KG1 (cell line): ENCODE data around the gene LRRC9.
"Not testable (repeated sequence)": the region's sequence is repeated elsewhere in the genome, so short reads cannot be mapped to it uniquely, and the experiment has no call there.

ENCODE experiments used
- DNase-seq: peaks from one replicate; lab custom pipeline; 2025; lab: John Stamatoyannopoulos, UW

Gene LRRC9

GRCh38 chr14:59919570-59920377, at the start of gene LRRC9:
Gene LRRC9 (plus strand): TSS chr14:59920144.
- DNase-seq, result no peak

DNA sequence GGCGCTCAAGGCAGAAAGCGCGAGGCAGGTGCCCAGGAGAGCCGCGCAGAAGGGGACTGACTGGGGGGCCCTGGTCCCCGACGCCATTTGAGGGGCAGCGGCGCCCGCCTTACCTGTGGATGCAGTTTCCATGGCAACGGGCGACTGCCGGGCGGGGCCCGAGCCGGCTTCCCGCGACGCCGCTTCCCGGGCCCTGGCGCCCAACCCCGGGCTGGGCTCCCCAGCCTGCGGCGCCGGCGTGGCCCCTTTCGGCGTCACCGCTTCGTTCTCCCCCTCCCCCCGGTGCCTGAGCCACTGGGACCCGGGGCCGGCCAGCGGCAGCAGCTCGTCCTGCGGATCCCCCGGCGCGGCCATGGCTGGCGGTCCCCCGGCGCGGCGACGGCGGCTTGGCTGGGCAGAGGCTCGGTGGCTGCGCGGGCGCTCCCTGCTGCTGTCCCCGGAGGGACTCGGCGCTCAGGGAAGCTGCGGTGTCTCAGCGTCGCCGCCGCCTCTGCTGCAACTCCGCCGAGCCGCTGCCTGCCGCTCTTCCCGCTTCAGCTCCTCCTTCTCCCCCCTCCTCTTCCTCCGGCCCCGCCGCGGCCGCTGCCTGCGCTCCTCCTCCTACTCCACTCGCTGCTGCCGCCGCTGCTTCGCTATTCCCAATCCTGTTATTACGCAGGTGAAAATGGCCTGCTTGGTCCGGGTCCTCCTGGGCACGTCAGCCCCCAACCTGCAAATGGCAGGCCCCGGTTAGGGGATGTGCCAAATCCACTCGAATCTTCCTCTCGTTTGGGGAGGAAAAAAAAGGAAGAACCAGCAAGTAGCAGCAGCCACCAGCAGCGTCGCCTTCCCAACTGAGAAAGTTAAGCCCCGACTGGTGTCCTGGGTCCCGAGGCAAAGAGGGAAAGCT, 49.4 kb upstream of the LRRC9 start, which contains the start of gene RTN1:
Gene RTN1, minus strand, starts transcription at position 500 of the 889 bp plus-strand sequence. Its CDS starts 146 bp downstream, at position 354.
- DNase-seq, result no peak

- no peak for DNase-seq
These were observed 48.8 kb upstream of the LRRC9 start for GRCh38 chr14:59871166-59871495.

- DNase-seq, result no peak
These were observed 37.0 kb upstream of the LRRC9 start for GRCh38 chr14:59882957-59883356.

DNA sequence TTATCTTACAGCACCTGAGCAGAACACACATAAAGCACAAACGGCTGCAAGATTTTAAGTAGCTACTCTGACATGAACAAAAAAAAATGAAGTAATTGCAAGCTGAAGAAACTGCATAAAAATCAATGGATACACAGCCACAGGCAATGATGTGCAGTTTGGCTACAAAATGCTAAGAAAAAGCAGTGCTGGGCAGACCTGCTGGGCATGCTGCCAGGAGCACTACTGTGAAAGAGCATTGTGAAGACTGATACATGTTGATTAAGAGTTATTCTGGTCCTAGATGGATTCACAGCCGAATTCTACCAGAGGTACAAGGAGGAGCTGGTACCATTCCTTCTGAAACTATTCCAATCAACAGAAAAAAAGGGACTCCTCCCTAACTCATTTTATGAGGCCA, 29.3 kb upstream of the LRRC9 start:
- no peak for DNase-seq

- no peak for DNase-seq
These were observed 24.2 kb upstream of the LRRC9 start for GRCh38 chr14:59895721-59896120.

- no peak for DNase-seq
These were observed 22.1 kb upstream of the LRRC9 start for GRCh38 chr14:59897757-59898383.

DNA sequence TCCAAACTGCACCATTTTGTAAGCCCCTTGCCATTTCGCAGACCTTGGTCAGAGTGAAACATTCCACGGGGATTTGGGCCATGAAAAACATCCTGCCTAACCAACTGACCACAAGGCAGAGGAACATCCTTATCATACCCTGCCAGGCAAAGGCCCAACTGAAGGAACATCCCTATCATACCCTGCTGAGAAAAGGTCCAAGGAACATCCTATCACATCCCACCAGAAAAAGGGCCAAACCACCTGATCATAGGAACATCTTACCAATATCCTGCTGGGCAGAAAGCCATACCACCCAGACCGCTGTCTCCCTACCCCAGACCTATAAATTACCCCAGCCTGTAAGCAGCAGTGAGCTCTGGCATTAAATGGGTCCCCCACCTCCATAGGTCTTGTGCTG, 19.4 kb upstream of the LRRC9 start:
- no peak for DNase-seq

DNA sequence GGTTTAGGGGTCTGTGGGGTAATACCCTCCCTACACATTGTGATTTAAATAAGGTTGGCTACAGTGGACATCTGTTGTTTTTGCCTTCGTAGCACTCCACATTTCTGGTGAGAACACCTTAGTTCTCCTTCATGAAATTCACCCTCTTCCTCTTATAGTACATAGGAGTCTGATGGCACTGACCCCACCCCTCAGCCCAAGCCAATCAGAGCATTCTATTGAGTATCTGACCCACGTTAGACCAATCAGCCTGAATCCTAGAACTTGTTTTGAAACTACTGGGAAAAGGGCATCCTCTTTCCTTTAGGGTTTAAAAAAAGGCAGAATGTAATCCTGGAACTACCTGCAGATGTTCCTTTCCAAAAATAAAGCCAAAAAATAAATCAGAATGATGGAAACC, 15.8 kb upstream of the LRRC9 start:
- no peak for DNase-seq

DNA sequence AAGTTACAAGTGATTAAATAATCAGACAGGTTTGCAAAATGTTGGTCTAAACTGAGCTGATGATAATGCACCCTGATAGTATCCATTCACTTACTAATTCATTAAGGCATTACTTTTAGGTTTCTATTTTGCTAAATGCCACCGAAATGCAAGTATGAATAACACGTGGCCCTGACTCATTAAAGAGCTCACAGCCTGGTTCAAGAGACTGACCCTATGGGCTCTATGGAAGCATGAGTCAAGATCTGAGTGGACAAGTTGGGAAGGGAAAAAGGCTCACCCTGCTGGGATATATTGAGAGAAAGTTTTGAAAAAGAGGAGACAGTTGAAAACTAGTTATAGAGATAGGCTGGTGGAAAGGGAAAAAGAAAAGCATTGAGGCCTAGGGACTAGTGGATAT, 14.8 kb upstream of the LRRC9 start:
- no peak for DNase-seq

DNA sequence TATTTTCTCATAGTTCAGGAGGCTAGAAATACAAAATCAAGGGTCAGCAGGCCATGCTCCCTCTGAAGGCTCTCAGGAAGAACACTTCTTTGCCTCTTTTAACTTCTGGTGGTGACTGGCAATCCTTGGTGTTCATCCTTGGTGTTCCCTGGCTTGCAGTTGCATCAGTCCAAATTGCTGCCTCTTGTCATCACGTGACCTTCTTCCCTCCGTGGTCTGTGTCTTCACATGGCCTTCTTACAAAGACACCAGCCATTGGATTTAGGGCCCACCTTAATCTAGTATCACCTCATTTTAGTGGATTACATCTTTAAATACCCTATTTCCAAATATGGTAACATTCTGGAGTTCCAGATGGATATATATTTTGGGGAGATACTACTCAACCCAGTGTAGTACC, 7.5 kb upstream of the LRRC9 start:
- no peak for DNase-seq

DNA sequence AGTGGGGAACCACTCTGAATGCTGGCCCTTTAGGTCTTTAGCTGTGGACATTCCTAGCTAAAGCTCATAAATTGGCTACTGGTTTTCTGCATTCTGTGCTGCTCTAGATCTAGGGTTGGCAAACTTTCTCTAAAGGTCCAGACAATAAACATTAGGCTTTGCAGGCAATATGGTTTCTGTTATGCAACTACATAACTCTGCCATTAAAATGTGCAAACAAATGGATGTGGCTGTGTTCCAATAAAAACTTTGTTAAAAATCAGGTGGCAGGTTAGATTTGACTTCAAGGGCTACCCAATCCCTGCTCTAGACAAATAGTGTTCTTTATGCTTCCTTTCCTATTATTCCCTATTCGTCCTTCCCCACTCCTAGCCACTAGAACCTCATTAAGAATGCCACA, 6.8 kb upstream of the LRRC9 start:
- no peak for DNase-seq

GRCh38 chr14:59918824-59919569, 947 bp upstream of the LRRC9 start:
- DNase-seq, result peak; percentile 9

DNA sequence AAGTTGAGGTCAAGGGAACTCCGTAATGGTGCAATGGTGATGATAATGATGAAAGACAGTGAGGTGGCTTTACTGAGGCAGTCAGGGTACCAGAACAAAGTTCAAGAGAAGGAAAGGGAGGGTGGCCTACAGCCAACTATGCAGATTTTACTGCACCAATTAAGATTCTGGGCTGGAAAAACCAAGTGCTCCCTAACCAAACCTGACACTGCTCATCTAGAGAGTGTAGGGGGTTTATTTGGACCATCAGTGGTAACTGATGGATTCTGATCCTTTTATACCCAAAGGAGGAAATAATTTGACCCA, 387 bp downstream of the LRRC9 start:
- DNase-seq, result no peak

DNA sequence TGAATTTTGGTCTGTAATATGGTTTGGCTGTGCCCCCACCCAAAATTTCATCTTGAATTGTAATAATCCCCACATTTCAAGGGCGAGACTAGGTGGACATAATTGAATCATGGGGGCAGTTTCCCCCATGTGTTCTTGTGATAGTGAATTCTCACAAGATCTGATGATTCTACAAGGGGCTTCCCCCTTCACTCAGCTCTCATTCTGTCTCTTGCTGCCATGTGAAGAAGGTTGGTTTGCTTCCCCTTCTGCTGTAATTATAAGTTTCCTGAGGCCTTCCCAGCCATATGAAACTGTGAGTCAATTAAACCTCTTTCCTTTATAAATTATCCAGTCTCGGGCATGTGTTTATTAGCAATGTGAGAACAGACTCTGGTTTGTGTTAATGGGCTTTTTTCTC, 5.9 kb downstream of the LRRC9 start:
- no peak for DNase-seq

DNA sequence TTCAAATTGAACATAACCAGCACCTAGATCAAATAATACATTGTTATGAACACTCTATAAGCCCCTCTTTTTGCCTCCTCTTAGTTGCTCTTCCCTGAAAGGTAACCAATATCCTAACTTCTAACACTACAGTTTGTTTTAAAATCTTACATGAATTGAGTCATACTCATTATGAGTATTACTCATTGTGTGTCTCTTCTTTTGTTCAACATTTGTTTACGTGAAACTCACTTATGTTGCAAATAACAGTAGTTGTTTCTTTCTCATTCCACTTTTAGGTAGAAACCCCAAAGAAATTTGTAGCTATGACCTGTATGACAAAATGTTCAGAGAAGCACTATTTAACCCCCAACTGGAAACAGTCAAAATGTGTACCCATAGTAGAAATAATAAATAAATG, 6.6 kb downstream of the LRRC9 start:
- no peak for DNase-seq

DNA sequence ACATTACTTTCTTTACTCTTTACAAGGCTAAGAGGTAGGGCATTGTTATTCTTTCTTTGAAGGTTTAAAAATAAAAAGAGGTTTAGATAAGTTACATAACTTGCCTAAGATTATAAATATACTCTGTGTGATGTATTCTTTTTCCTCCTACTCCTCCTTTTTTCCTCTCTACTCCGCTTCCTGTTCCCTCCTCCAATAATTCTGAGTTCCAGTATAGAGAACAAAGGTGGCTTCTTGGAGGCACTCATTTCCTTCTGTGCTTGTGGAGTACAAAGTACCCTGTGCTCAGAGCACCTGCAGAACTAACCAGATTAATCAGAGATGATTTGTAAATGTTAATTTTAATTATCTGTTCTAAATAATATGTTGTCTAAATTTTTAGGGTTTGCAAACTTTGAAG, 11.3 kb downstream of the LRRC9 start:
- no peak for DNase-seq

DNA sequence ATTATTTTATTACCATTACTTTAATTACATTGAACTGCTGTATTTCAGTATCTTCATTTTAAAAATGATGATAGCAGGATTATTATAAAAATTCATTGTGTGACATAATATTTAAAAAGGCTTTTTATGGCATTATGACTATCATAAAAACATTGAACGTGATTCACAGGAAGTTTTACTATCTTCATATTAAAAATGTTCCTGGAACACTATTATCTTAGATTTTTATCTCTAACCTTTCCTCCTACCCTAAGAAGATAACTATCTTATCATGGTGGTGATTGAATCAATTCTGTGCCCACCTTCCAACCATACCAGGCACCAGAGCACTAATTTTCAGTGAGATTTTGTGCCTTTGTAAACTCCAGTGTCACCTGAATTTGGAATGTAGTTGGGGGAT, 16.2 kb downstream of the LRRC9 start:
- no peak for DNase-seq

GRCh38 chr14:59939828-59940227, 19.9 kb downstream of the LRRC9 start:
- no peak for DNase-seq

DNA sequence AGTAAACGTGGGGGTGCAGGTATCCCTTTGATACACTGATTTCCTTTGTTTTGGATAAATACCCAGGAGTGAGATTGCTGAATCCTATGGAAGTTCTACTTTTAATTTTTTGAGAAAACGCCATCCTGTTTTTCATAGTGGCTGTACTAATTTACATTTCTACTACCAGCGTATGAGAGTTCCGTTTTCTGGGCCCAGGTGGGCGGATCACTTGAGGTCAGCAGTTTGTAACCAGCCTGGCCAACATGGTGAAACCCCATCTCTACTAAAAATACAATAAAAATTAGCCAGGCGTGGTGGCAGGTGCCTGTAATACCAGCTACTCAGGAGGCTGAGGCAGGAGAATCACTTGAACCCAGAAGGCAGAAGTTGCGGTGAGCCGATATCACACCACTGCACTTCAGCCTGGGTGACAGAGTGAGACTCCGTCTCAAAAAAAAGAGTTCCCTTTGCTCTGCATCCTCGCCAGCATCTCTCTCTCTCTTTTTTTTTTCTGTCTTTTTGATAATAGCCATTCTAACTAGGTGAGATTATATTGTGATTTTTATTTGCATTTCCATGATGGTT, 22.4 kb downstream of the LRRC9 start:
- DNase-seq, result not testable (repeated sequence)

GRCh38 chr14:59944909-59945308, 25.0 kb downstream of the LRRC9 start:
- DNase-seq, result no peak

DNA sequence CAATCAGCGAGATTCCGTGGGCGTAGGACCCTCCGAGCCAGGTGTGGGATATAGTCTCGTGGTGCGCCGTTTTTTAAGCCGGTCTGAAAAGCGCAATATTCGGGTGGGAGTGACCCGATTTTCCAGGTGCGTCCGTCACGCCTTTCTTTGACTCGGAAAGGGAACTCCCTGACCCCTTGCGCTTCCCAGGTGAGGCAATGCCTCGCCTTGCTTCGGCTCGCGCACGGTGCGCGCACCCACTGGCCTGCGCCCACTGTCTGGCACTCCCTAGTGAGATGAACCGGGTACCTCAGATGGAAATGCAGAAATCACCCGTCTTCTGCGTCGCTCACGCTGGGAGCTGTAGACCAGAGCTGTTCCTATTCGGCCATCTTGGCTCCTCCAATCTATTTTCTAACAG, 32.2 kb downstream of the LRRC9 start:
- DNase-seq, result not testable (repeated sequence)
